H1 (cell line): ENCODE measurements around the gene B3GALT5. TPM values are rescaled to one million over a fixed set of nuclear protein-coding genes. Genes with fewer than 3 reads are reported as not detected.

Experiments
- CTCF ChIA-PET: fragments of 300-600 bp; sonication (Branson Sonifier 250); formaldehyde crosslinking; loops from one replicate; lab custom pipeline; 2021; ENCODE audit not compliant: partially characterized antibody; lab: Charles Lee
- POLR2A ChIA-PET: fragments of 300-600 bp; sonication (Branson Sonifier 250); formaldehyde crosslinking; loops from one replicate; lab custom pipeline; 2021; ENCODE audit warnings: inconsistent platforms; ENCODE audit not compliant: partially characterized antibody; lab: Charles Lee
- DNase-seq, 2 experiments: peaks; one replicate each; pipeline versions ENCODE4 v3.0.0 to v3.0.0-alpha.2; 2010 to 2022; ENCODE audit warnings: low spot score in 2 of 2, low read depth in 1 of 2, mixed read lengths in 1 of 2
- FAIRE-seq: peaks from 2 replicates; lab custom pipeline; 2011; peaks lifted over from hg19 to GRCh38; lab: Jason Lieb, UNC
- H2AFZ ChIP-seq: 2 replicates; pipeline ENCODE4 v1.8.1; 2012; ENCODE audit warnings: low read length, inconsistent platforms
- H2AK5ac ChIP-seq: 2 replicates; pipeline ENCODE4 v1.6.1; 2013; ENCODE audit warnings: low read depth, low read length
- H2BK120ac ChIP-seq: replicated peaks from 2 replicates; pipeline ENCODE3; 2013; ENCODE audit warnings: low read depth, low read length, inconsistent platforms
- H2BK12ac ChIP-seq: 2 replicates; pipeline ENCODE4 v1.6.1; 2013; ENCODE audit warnings: low read depth, low read length
- H2BK15ac ChIP-seq: 2 replicates; pipeline ENCODE4 v1.6.1; 2013; ENCODE audit warnings: low read length
- H2BK20ac ChIP-seq: 2 replicates; pipeline ENCODE4 v1.6.1; 2013; ENCODE audit warnings: low read length
- H2BK5ac ChIP-seq: 2 replicates; pipeline ENCODE4 v1.6.1; 2013; ENCODE audit warnings: low read depth, low read length
- H3K14ac ChIP-seq: 2 replicates; pipeline ENCODE4 v1.6.1; 2013; ENCODE audit warnings: inconsistent platforms; ENCODE audit not compliant: insufficient read length
- H3K18ac ChIP-seq: 2 replicates; pipeline ENCODE4 v1.6.1; 2013; ENCODE audit warnings: low read length; ENCODE audit errors: extremely low read depth
- H3K23ac ChIP-seq: 2 replicates; pipeline ENCODE4 v1.6.1; 2013; ENCODE audit warnings: inconsistent platforms; ENCODE audit not compliant: insufficient read length
- H3K23me2 ChIP-seq: 2 replicates; pipeline ENCODE4 v1.6.1; 2013; ENCODE audit warnings: low read depth, low read length
- H3K27ac ChIP-seq: 2 replicates; pipeline ENCODE4 v1.6.1; 2011; ENCODE audit warnings: low read depth, low read length, inconsistent platforms
- H3K27me3 ChIP-seq, 4 experiments: replicated peaks in 1 of 4; 1 replicate in 1 of 4; 2 replicates in 3 of 4; pipeline versions ENCODE4 v1.6.1 to v1.8.1; 2011 to 2013; ENCODE audit warnings: low read length in 3 of 4, mild to moderate bottlenecking in 3 of 4, inconsistent platforms in 2 of 4, mixed read lengths in 2 of 4, moderate library complexity in 1 of 4; ENCODE audit not compliant: control insufficient read depth in 3 of 4, insufficient read depth in 3 of 4; ENCODE audit errors: extremely low read depth in 1 of 4
- H3K36me3 ChIP-seq, 4 experiments: 2 replicates each; pipeline versions ENCODE4 v1.6.1 to v1.8.1; 2011 to 2013; ENCODE audit warnings: mild to moderate bottlenecking in 4 of 4, low read length in 3 of 4, moderate library complexity in 2 of 4, control low read depth in 1 of 4, inconsistent platforms in 1 of 4; ENCODE audit not compliant: insufficient read depth in 4 of 4, control insufficient read depth in 2 of 4
- H3K4ac ChIP-seq: replicated peaks from 2 replicates; pipeline ENCODE3; 2013; ENCODE audit warnings: low read length, low read depth, mixed read lengths, inconsistent platforms; ENCODE audit not compliant: insufficient read length
- H3K4me1 ChIP-seq, 4 experiments: replicated peaks in 1 of 4; 1 replicate in 1 of 4; 2 replicates in 3 of 4; pipeline versions ENCODE4 v1.6.1 to v1.8.1; 2011 to 2013; ENCODE audit warnings: low read length in 3 of 4, inconsistent platforms in 2 of 4, mixed read lengths in 1 of 4; ENCODE audit not compliant: insufficient read depth in 4 of 4, control insufficient read depth in 3 of 4
- H3K4me2 ChIP-seq, 2 experiments: 2 replicates each; pipeline versions ENCODE4 v1.6.1 to v1.8.1; 2011 to 2013; ENCODE audit warnings: low read depth in 2 of 2, low read length in 2 of 2, control low read depth in 1 of 2, inconsistent platforms in 1 of 2, mild to moderate bottlenecking in 1 of 2; ENCODE audit not compliant: insufficient read depth in 1 of 2
- H3K4me3 ChIP-seq, 4 experiments: fragments of 200-600, 300-600 bp in 1 of 4; sonication (generic), shearing (Covaris generic), sonication (Bioruptor Twin) in 1 of 4; 2 replicates each; pipeline versions ENCODE4 v1.5.1 to v1.8.1; 2011 to 2016; ENCODE audit warnings: low read length in 4 of 4, low read depth in 3 of 4, control low read depth in 2 of 4, inconsistent platforms in 2 of 4, mild to moderate bottlenecking in 2 of 4, mixed read lengths in 1 of 4, moderate library complexity in 1 of 4; ENCODE audit not compliant: insufficient read depth in 2 of 4; ENCODE audit errors: extremely low read depth in 1 of 4
- H3K56ac ChIP-seq: replicated peaks from 2 replicates; pipeline ENCODE3; 2013; ENCODE audit warnings: low read depth, mild to moderate bottlenecking, mixed read lengths, low read length, inconsistent platforms; ENCODE audit not compliant: insufficient read length
- H3K79me1 ChIP-seq: 2 replicates; pipeline ENCODE4 v1.6.1; 2013; ENCODE audit warnings: low read depth, low read length, control low read depth
- H3K79me2 ChIP-seq, 2 experiments: 2 replicates each; pipeline versions ENCODE4 v1.6.1 to v1.8.1; 2012 to 2013; ENCODE audit warnings: low read length in 2 of 2, mild to moderate bottlenecking in 2 of 2, inconsistent platforms in 1 of 2; ENCODE audit not compliant: insufficient read depth in 2 of 2, control insufficient read depth in 1 of 2
- H3K9ac ChIP-seq, 4 experiments: replicated peaks in 1 of 4; 1 replicate in 1 of 4; 2 replicates in 3 of 4; pipeline versions ENCODE4 v1.6.1 to v1.8.1; 2011 to 2013; ENCODE audit warnings: low read depth in 3 of 4, low read length in 3 of 4, control low read depth in 2 of 4, mild to moderate bottlenecking in 2 of 4, moderate library complexity in 2 of 4, inconsistent platforms in 1 of 4; ENCODE audit errors: extremely low read depth in 1 of 4
- H3K9me3 ChIP-seq, 2 experiments: 2 replicates each; pipeline versions ENCODE4 v1.6.1 to v1.8.1; 2012 to 2013; ENCODE audit warnings: mild to moderate bottlenecking in 2 of 2, moderate library complexity in 2 of 2, control low read depth in 1 of 2, inconsistent platforms in 1 of 2, low read depth in 1 of 2, low read length in 1 of 2, mixed read lengths in 1 of 2; ENCODE audit not compliant: insufficient read depth in 2 of 2
- H4K20me1 ChIP-seq, 2 experiments: replicated peaks in 1 of 2; 2 replicates each; pipeline versions ENCODE3 to v1.8.1; 2011 to 2013; ENCODE audit warnings: inconsistent platforms in 2 of 2, low read length in 2 of 2, mild to moderate bottlenecking in 1 of 2; ENCODE audit not compliant: insufficient read depth in 2 of 2, control insufficient read depth in 1 of 2
- H4K5ac ChIP-seq: 2 replicates; pipeline ENCODE4 v1.6.1; 2013; ENCODE audit warnings: low read length, low read depth, mixed read lengths, inconsistent platforms; ENCODE audit not compliant: insufficient read length
- H4K8ac ChIP-seq: 2 replicates; pipeline ENCODE4 v1.8.0; 2013; ENCODE audit warnings: mild to moderate bottlenecking, moderate library complexity, low read length, inconsistent platforms; ENCODE audit not compliant: insufficient read depth; ENCODE audit errors: extremely low read depth
- H4K91ac ChIP-seq: replicated peaks from 2 replicates; pipeline ENCODE3; 2013; ENCODE audit warnings: low read length, mixed read lengths, inconsistent platforms; ENCODE audit not compliant: insufficient read length
- ASH2L ChIP-seq: fragments of 200-600, 300-600 bp; sonication (generic); IDR thresholded peaks from one replicate; pipeline ENCODE4 v1.7.1; 2017; ENCODE audit warnings: low read length
- RFX5 ChIP-seq: IDR thresholded peaks from 2 replicates; pipeline ENCODE4 v1.6.1; 2011; ENCODE audit warnings: low read depth, low read length, improper control_type of control experiment, borderline replicate concordance
- TAF7 ChIP-seq: optimal IDR thresholded peaks from 2 replicates; pipeline ENCODE3; 2011; ENCODE audit warnings: low read depth, mild to moderate bottlenecking, inconsistent platforms, low read length, moderate library complexity, borderline replicate concordance
- WGBS, 2 experiments: shearing (Covaris generic) in 1 of 2; methylation state at CpG; one replicate each; pipeline versions ENCODE4 v1.1.6 to v1.1.7; 2013 to 2015; ENCODE audit warnings: low lambda C conversion rate in 2 of 2, mixed read lengths in 2 of 2, inconsistent platforms in 1 of 2, low coverage in 1 of 2, missing lambda C conversion rate in 1 of 2; ENCODE audit not compliant: insufficient replicate concordance in 2 of 2, insufficient coverage in 1 of 2, insufficient read length in 1 of 2; ENCODE audit errors: extremely low coverage in 1 of 2, missing lambda C conversion rate in 1 of 2; 5-methylcytosine and 5-hydroxymethylcytosine counted together
- polyA plus RNA-seq, 7 experiments: library from polyadenylated mRNA; depleted of rRNA in 3 of 7; stranded (reverse) in 5 of 7; unstranded in 2 of 7; fragments of >200 nt in 5 of 7; fragments of 200-250 nt in 2 of 7; gene quantifications; 1 replicate in 5 of 7; 2 replicates in 1 of 7; 4 replicates in 1 of 7; pipeline versions ENCODE4 v1.2.1 to v1.2.3, GENCODE V29; 2011 to 2013; ENCODE audit warnings: missing spikeins in 2 of 7, mixed read lengths in 2 of 7
- total RNA-seq: library from RNA; stranded (reverse); fragmentation: NEBNext Ultra II Directional; extraction: Animal tissue kit (Norgen Biotek cat#: 25700); gene quantifications from 2 replicates; pipeline ENCODE4 v1.2.1, GENCODE V29; 2021

Gene B3GALT5
- total and polyA plus RNA-seq, 2 of the 8 experiments (the other 6 are each of a cell fraction or from before 2014, with no cell fraction given), result 11.9 to 25.1 TPM

DNA sequence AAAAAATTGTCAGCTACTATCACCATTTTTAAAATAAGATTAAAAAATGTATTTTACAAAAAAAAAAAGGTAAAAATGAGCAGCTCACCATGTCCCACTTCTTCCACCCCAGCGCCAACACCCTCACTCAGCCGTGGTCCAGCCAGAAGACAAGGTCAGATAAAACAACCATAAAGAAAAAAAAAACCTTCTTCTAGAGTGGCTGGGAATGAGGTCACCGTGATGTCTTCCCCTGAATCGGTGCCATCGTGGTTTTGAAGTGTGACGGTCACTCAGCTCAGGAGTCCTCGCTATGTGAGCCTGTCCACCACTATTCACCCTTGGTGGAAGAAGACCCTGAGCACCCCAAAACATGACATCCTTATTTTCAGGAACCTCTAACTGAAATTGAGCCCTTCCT lies 38.1 kb downstream of the B3GALT5 start:
- H2BK5ac ChIP-seq, result no peak overlapping the region
- H3K36me3 ChIP-seq, result peaks cover 15 to 80% (median 32%) of the 10 kb centered on the region in 4 experiments
- no peaks in the 10 kb centered on the region; a peak in 1 of 7 replicates for H3K27me3 ChIP-seq
- H3K4ac ChIP-seq, result no peak overlapping the region
- WGBS, 2 experiments, result 95% methylated on average over 6 of the region's 7 CpGs; no CpG with 5 or more reads in 1 of the 2 experiments
- no peak overlapping the region for H2BK15ac ChIP-seq
- H3K14ac ChIP-seq, result no peak overlapping the region
- peaks cover 0 to 41% of the 10 kb centered on the region in 2 experiments; a peak in 2 of 4 replicates for H3K79me2 ChIP-seq
- H3K4me1 ChIP-seq, result no peaks in the 10 kb centered on the region
- ChIA-PET CTCF (no interaction called here), POLR2A (interaction anchor here (0.7 kb wide), 1 partner anchor 27 kb away, joined by 4 read pairs; no protein-coding TSS in a partner anchor)
- H2BK12ac ChIP-seq, result no peak overlapping the region
- no peaks in the 10 kb centered on the region; the same call in 1 of the 2 replicates for H3K79me1 ChIP-seq
- H3K18ac ChIP-seq, result no peak overlapping the region
- no peak overlapping the region for H3K9ac ChIP-seq
- no peak for FAIRE-seq
- no peak overlapping the region for H4K8ac ChIP-seq
- no peak overlapping the region for H3K27ac ChIP-seq
- no peak for DNase-seq
- no peak overlapping the region for H2BK120ac ChIP-seq
- no peaks in the 10 kb centered on the region for H3K9me3 ChIP-seq
- H3K56ac ChIP-seq, result no peak overlapping the region
- no peak overlapping the region for H2AK5ac ChIP-seq
- no peak overlapping the region for H2AFZ ChIP-seq
- no peaks in the 10 kb centered on the region for H4K20me1 ChIP-seq
- no peak overlapping the region for H4K91ac ChIP-seq
- H3K23me2 ChIP-seq, result no peaks in the 10 kb centered on the region
- no peak overlapping the region for H3K4me3 ChIP-seq
- H2BK20ac ChIP-seq, result no peak overlapping the region
- no peak overlapping the region for H3K23ac ChIP-seq
- no peak overlapping the region for H3K4me2 ChIP-seq
- H4K5ac ChIP-seq, result no peak overlapping the region
- TF ChIP-seq RFX5 (no peak), TAF7 (no peak), ASH2L (no peak)
